Stomach smooth muscle (tissue), 2 donors: Measurements from ENCODE around the gene SLC52A1.

Experiments
- H3K27ac ChIP-seq: one replicate; pipeline ENCODE4 v1.7.0; 2013; ENCODE audit warnings: mild to moderate bottlenecking, low read length, inconsistent platforms
- H3K27me3 ChIP-seq, 2 donors: one replicate each; pipeline ENCODE4 v1.7.0; 2013; ENCODE audit warnings: low read length in 2 of 2; ENCODE audit not compliant: insufficient read depth in 2 of 2, control insufficient read depth in 1 of 2
- H3K36me3 ChIP-seq, 2 donors: one replicate each; pipeline ENCODE4 v1.7.0; 2013; ENCODE audit warnings: low read length in 2 of 2; ENCODE audit not compliant: control insufficient read depth in 2 of 2, insufficient read depth in 2 of 2
- H3K4me1 ChIP-seq: one replicate; pipeline ENCODE4 v1.7.0; 2013; ENCODE audit warnings: low read length; ENCODE audit not compliant: control insufficient read depth, insufficient read depth
- H3K4me3 ChIP-seq, 2 donors: one replicate each; pipeline ENCODE4 v1.7.0; 2013; ENCODE audit warnings: low read length in 2 of 2
- H3K9ac ChIP-seq, 2 donors: one replicate each; pipeline ENCODE4 v1.7.0; 2013; ENCODE audit warnings: low read length in 2 of 2, mild to moderate bottlenecking in 1 of 2
- H3K9me3 ChIP-seq, 2 donors: one replicate each; pipeline ENCODE4 v1.7.0; 2013; ENCODE audit warnings: low read length in 2 of 2; ENCODE audit not compliant: control insufficient read depth in 2 of 2
- donor health status: healthy.
- donor health status: Pancreatic carcinoma.

Gene SLC52A1

DNA sequence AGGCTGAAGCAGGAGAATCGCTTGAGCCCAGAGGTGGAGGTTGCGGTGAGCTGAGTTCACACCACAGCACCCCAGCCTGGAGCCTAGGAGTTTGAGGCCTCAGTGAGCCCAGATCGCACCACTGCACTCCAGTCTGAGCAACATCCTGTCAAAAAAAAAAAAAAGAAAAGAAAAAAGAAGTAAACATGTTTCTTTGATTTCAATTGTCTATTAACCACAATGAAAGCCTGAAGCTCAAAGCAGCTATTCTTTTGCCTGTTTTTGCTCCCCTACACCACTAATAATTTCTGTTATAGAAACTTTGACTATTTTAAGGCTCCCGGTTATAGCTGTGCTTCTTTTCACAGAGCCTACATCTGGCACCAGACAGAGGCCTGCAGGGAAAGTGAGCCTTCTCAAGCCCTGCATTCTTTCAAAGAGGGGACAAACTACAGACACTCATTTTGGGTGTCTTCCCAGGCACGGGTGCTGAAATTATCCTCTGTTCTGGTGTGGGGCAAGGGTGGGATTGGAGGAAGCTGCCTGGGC is 14.2 kb upstream of the SLC52A1 start:
- H3K4me1 ChIP-seq = peaks cover 12% of the 10 kb centered on the region
- peak overlapping the region; percentile 82 for H3K27ac ChIP-seq
- no peaks in the 10 kb centered on the region for H3K36me3 ChIP-seq
- H3K9me3 ChIP-seq = no peaks in the 10 kb centered on the region
- H3K27me3 ChIP-seq = no peaks in the 10 kb centered on the region
- H3K4me3 ChIP-seq = no peak overlapping the region
- H3K9ac ChIP-seq = peak overlapping the region; percentile 31 to 71

GRCh38 chr17:5047446-5047845 is 12.2 kb upstream of the SLC52A1 start:
- H3K9me3 ChIP-seq = no peaks in the 10 kb centered on the region
- H3K27me3 ChIP-seq = no peaks in the 10 kb centered on the region
- no peak overlapping the region for H3K27ac ChIP-seq
- peaks cover 12% of the 10 kb centered on the region for H3K4me1 ChIP-seq
- no peak overlapping the region for H3K9ac ChIP-seq
- no peak overlapping the region for H3K4me3 ChIP-seq
- H3K36me3 ChIP-seq = no peaks in the 10 kb centered on the region

DNA sequence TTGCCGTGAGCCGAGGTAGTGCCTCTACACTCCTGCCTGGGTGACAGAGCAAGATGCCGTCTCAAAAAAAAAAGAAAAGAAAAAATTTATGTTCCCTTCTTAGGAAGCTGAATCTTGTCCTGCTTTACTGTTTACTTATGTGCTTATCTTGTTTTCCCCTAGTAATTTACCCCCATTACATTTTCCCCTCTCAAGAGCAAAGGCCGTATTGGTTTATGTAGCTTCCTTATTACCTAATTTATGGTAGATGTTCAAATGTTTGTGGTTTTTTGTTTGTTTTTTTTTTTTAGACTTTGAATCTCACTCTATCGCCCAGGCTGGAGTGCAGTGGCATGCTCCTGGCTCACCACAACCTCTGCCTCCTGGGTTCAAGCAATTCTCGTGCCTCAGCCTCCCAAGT is 10.3 kb upstream of the SLC52A1 start:
- no peak overlapping the region for H3K27ac ChIP-seq
- peaks cover 12% of the 10 kb centered on the region for H3K4me1 ChIP-seq
- no peaks in the 10 kb centered on the region for H3K36me3 ChIP-seq
- no peaks in the 10 kb centered on the region for H3K27me3 ChIP-seq
- no peaks in the 10 kb centered on the region for H3K9me3 ChIP-seq
- H3K4me3 ChIP-seq = no peak overlapping the region
- no peak overlapping the region for H3K9ac ChIP-seq

- no peak overlapping the region for H3K9ac ChIP-seq
- H3K9me3 ChIP-seq = no peaks in the 10 kb centered on the region
- peaks cover 5% of the 10 kb centered on the region for H3K4me1 ChIP-seq
- H3K27me3 ChIP-seq = no peaks in the 10 kb centered on the region
- no peaks in the 10 kb centered on the region for H3K36me3 ChIP-seq
- H3K27ac ChIP-seq = no peak overlapping the region
- no peak overlapping the region for H3K4me3 ChIP-seq
Observed at GRCh38 chr17:5044630-5045029, 9.4 kb upstream of the SLC52A1 start.

- Histone ChIP-seq H3K9ac (no peak overlapping the region), H3K27ac (no peak overlapping the region), H3K27me3 (no peaks in the 10 kb centered on the region), H3K9me3 (no peaks in the 10 kb centered on the region), H3K4me1 (no peaks in the 10 kb centered on the region), H3K4me3 (no peak overlapping the region), H3K36me3 (no peaks in the 10 kb centered on the region)
Observed at GRCh38 chr17:5043524-5043923, 8.3 kb upstream of the SLC52A1 start.

GRCh38 chr17:5042157-5043022 is 7.2 kb upstream of the SLC52A1 start:
- Histone ChIP-seq H3K4me3 (no peak overlapping the region), H3K9ac (no peak overlapping the region), H3K36me3 (no peaks in the 10 kb centered on the region), H3K4me1 (no peaks in the 10 kb centered on the region), H3K27me3 (no peaks in the 10 kb centered on the region), H3K27ac (no peak overlapping the region), H3K9me3 (no peaks in the 10 kb centered on the region)

DNA sequence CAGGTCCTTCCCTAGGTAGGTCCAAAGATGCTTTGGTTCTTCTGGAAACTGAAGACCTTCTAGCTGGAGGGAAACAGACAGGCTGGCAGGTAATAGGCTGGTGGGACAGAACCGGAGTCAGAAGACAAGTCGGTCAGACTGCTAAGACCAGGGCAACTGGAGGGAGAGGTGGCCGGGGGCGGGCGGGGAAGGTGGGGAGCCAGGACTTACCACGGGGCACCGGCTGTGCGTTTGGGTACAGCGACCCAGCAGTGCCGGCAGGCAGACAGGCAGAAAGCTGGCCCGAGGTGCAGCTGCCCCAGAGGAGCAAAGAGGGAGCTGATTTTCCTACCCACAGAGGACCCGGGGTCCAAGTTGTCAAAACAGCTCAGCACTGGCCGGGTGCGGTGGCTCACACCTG is 575 bp downstream of the SLC52A1 start:
- H3K4me3 ChIP-seq = no peak overlapping the region
- H3K27ac ChIP-seq = no peak overlapping the region
- H3K4me1 ChIP-seq = peaks cover 3% of the 10 kb centered on the region
- H3K9me3 ChIP-seq = no peaks in the 10 kb centered on the region
- no peaks in the 10 kb centered on the region for H3K36me3 ChIP-seq
- H3K9ac ChIP-seq = no peak overlapping the region
- peaks cover 2 to 5% of the 10 kb centered on the region in 2 donors for H3K27me3 ChIP-seq

GRCh38 chr17:5034063-5034462 is 1.2 kb downstream of the SLC52A1 start:
- no peak overlapping the region for H3K27ac ChIP-seq
- H3K9me3 ChIP-seq = no peaks in the 10 kb centered on the region
- no peak overlapping the region for H3K9ac ChIP-seq
- no peaks in the 10 kb centered on the region for H3K36me3 ChIP-seq
- peaks cover 2 to 5% of the 10 kb centered on the region in 2 donors for H3K27me3 ChIP-seq
- no peak overlapping the region for H3K4me3 ChIP-seq
- H3K4me1 ChIP-seq = peaks cover 3% of the 10 kb centered on the region

DNA sequence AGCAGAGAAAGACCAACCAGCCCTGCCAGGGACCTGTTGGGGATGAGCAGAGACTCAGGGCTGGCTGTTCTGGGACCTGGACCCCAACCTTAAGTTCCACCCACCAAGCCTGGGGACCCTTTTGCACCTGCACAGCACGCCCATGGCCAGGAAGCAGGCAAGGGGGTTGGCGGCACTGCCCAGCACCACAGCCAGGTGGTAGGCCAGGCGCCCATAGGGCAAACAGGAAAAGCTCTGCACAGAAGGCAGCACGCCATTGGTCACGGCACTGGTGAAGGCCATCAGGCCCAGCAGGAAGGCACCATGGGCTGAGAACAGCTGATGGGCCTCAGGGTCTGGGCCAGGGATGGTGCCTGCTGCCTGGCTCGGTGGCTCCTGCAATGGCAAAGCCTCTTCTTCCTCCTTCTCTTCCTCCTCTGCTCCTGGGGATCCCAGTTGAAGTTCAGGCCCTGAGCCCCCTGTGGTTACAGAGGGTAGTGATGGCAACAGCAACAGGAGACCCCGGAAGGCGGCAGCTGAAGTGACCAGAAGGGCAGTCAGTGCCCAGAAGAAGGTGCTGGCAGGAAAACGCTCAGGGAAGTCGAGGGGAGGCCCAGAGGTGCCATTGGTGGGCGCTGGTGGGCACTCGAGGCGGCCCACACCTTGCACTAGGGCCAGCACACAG is 1.7 kb downstream of the SLC52A1 start:
- no peaks in the 10 kb centered on the region for H3K9me3 ChIP-seq
- no peaks in the 10 kb centered on the region for H3K36me3 ChIP-seq
- H3K4me1 ChIP-seq = peaks cover 3% of the 10 kb centered on the region
- peaks cover 2 to 5% of the 10 kb centered on the region in 2 donors for H3K27me3 ChIP-seq
- no peak overlapping the region for H3K4me3 ChIP-seq
- H3K27ac ChIP-seq = no peak overlapping the region
- H3K9ac ChIP-seq = no peak overlapping the region

- Histone ChIP-seq H3K36me3 (no peaks in the 10 kb centered on the region), H3K9me3 (no peaks in the 10 kb centered on the region), H3K27ac (no peak overlapping the region), H3K4me3 (no peak overlapping the region), H3K9ac (no peak overlapping the region), H3K4me1 (peaks cover 3% of the 10 kb centered on the region), H3K27me3 (peaks cover 2 to 5% of the 10 kb centered on the region in 2 donors)
Observed at GRCh38 chr17:5032865-5033264, 2.4 kb downstream of the SLC52A1 start.
